Measurements from ENCODE around the gene GPR161.
"Not testable (repeated sequence)": the region's sequence is repeated elsewhere in the genome, so short reads cannot be mapped to it uniquely, and the experiment has no call there.

Gene GPR161

GRCh38 chr1:168089326-168089978 lies 47.3 kb downstream of the GPR161 start:
- FAIRE-seq (peak; percentile 88), DNase-seq (ENCODE audit: low spot score) (peak; percentile 82)

GRCh38 chr1:168088511-168089325 lies 48.0 kb downstream of the GPR161 start:
- FAIRE-seq (no peak), DNase-seq (ENCODE audit: low spot score) (no peak)

GRCh38 chr1:168087696-168088095 lies 49.0 kb downstream of the GPR161 start:
- FAIRE-seq = no peak
- DNase-seq (ENCODE audit: low spot score) = no peak

DNA sequence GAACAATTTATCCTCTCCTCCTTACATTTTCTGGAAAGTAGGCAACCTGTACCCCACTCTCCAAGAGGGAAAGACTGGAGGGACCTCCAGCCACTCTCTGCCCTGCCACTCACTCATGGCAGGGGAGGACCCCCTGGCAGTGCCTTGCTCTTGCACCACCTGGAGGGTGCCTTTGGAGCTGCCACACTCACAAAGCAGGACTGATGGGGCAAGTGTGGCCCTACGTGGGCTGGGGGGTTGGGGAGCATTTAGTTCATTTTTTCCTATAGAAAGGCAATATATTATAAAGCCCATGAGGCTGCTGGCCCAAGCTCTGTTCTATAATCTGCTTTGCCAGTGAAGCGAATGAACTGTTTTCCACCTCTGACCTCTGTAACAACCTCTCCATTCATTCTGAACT lies 50.3 kb downstream of the GPR161 start:
- no peak for FAIRE-seq
- DNase-seq (ENCODE audit: low spot score) = no peak

- no peak for DNase-seq (ENCODE audit: low spot score)
- no peak for FAIRE-seq
These were observed 51.3 kb downstream of the GPR161 start for GRCh38 chr1:168085401-168085872.

DNA sequence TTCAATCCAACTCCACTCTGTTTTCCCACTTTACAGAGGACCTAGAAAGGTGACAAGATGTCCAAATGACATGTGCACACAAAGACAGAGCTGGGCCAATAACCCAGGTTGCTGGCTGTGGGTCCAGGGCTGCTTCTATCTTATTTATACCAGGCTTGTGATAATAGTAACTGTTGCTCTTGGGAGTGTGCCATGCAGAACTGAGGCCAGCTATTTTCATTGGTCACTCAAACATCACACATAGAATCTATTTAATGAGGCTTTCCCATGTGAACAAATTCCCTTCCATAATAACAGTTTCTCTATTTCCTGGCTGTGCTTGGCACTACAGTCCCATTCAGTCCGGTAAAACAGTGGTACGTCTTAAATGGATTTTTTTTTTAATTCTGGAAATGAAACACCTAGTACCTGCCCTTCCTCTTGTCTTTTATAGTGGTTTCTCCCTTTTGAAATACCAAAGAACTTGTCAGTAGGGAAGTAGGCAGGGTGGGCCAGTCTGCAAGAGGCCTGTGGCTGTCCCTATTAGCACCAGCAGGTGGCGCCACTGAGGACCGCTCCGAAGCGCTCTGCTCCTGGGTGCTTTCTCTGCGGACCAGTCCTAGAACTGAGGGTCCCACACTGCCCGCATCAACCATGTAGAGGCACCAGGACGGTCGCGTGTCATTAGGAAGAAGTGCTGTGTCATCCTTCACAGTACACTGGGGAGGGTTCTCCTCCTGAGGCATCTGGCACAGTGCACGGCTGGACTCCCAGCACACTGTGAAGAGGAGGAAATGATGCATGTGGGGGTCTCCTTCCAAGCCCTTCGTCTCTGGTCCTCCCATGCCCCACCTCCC lies 52.1 kb downstream of the GPR161 start:
- FAIRE-seq = no peak

DNA sequence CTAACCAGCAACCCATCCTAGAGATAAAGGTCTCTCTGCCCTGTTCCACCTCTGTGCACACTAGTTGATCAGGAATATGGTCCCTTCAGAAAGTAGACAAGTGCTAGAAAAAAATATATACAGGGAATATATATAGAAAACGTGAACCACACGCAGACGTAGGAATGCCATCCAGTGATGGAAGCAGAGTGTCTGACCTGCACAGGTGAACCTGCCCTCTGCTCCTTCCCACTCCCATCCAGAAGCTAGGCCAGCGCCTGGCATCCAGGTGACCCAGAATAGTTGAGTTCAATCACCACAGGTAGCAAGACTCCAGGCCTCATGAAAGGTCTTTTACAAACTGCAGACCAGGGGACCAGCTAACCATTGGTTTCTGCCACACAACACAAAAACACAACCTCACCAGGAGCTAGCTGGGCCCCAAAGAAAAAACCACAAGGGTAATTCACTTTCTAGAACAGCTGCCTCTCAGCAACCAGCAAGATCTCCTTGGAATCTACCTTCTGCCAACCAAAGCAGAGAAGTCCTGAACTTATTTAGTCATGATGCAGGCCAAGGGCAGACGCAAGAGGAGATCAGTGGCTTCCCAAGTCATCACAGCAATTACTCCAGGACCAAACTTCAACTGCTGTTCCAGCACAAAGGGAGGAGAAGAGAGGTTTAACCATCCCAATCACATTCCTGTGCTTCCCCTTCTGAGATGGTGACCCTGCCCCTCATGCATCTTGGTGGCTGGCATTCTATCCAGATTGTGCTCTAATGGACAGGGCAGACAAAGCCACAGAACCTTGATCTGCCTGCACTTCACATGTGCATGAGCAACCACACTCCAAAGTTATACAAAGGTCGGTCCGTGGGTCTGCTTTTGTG lies 53.0 kb downstream of the GPR161 start:
- no peak for DNase-seq (ENCODE audit: low spot score)
- FAIRE-seq = no peak

More for the DNA sequence above, 52.1 kb downstream of the GPR161 start:
- no peak for DNase-seq (ENCODE audit: low spot score)

DNA sequence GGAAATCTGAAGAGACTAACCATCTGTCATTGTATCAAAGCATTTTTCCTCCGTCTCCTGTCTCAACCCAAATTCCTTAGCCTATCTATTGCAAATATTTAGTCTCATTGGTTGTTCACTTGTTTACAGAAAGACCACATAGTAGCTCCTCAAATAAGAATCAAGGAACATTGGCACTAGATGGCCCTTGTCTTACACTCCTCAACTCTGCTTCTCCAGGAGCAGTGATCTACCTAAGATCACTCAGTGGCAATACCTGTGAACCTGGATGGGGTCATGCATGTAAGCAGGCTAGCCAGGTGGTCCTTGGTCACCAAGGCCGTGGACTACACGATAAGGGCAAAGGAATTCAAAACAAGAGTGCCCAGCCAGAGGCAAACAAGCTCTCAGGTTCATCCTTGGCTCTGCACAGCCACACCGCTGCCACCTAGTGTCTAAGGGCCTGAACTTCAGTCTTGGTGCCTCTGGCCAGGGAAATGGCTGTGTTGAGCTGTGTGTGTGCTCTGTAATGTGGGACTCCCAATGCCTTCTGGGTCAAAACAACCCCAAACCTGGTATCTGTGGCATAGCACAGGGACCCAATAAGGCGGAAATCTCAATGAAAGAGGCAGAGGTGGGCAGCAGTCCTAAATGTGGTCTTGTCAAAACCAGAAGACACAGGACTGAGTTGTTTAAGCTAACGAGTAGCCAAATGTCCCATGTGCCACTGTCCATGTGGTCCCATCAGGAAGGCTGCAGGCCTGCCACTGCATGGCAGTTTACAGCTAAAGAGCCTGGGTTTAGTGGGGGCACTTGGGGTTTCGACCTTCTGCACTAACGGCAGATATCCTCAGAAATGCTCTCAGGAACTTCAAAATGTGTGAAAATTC lies 54.5 kb downstream of the GPR161 start:
- peak; percentile 65 for DNase-seq (ENCODE audit: low spot score)
- no peak for FAIRE-seq

GRCh38 chr1:168081373-168082007 lies 55.2 kb downstream of the GPR161 start:
- no peak for FAIRE-seq
- peak; percentile 48 for DNase-seq (ENCODE audit: low spot score)

DNA sequence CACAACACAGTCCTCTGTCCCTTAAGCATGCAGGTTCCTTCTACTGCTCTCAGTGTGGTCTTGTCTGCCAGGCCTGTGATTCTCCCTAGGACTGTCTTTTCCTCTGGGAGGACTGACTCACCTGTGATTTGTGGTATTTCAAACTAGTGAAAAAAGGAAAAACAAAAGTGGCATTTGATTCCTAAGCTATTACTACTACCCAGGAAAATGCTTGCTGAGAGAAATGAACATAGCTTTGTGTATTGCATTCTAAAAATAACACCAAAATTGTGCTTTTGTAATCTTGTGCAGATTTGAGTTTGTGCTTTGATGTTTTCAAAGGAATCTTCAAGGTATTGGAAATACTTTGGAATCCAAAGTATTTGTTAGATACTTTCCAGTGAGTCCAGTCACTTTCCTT lies 57.0 kb downstream of the GPR161 start:
- DNase-seq (ENCODE audit: low spot score) (peak; percentile 27), FAIRE-seq (no peak)

GRCh38 chr1:168069384-168069783 lies 67.3 kb downstream of the GPR161 start:
- FAIRE-seq (no peak), DNase-seq (ENCODE audit: low spot score) (no peak)

GRCh38 chr1:168065506-168065905 lies 71.2 kb downstream of the GPR161 start:
- DNase-seq (ENCODE audit: low spot score) = no peak
- no peak for FAIRE-seq

GRCh38 chr1:168064216-168064615 lies 72.5 kb downstream of the GPR161 start:
- DNase-seq (ENCODE audit: low spot score) (no peak), FAIRE-seq (no peak)

GRCh38 chr1:168057921-168058320 lies 78.8 kb downstream of the GPR161 start:
- DNase-seq (ENCODE audit: low spot score) = no peak
- FAIRE-seq = no peak

GRCh38 chr1:168057355-168057754 lies 79.4 kb downstream of the GPR161 start:
- FAIRE-seq (no peak), DNase-seq (ENCODE audit: low spot score) (no peak)

GRCh38 chr1:168056152-168056551 lies 80.6 kb downstream of the GPR161 start:
- not testable (repeated sequence) for FAIRE-seq; DNase-seq (ENCODE audit: low spot score)

DNA sequence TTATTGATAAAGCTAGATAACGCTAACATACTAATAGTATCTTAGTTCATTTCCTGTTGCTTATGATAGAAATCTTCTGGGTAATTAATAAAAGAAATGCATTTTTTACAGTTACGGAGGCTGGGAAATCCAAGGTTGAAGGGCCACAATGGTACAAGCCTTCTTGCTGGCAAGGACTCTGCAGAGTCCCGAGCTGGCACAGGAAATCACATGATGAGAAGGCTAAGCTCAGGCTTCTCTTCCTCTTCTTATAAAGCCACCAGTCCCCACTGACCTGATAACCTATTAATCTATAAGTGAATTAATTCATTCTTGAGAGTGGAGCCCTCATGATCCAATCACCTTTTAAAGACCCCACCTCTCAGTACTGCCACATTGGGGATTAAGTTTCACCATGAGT lies 82.6 kb downstream of the GPR161 start:
- FAIRE-seq = no peak
- no peak for DNase-seq (ENCODE audit: low spot score)

- FAIRE-seq = no peak
These were observed 83.0 kb downstream of the GPR161 start for GRCh38 chr1:168053681-168054080.

GRCh38 chr1:168050880-168051279 lies 85.8 kb downstream of the GPR161 start:
- FAIRE-seq = no peak
- no peak for DNase-seq (ENCODE audit: low spot score)

More at GRCh38 chr1:168053681-168054080, 83.0 kb downstream of the GPR161 start:
- DNase-seq (ENCODE audit: low spot score) = no peak

Data from RCC 7860 (cell line).